GM18520 (cell line): Measurements from ENCODE around the gene ST3GAL4.
"Not testable (repeated sequence)": the region's sequence is repeated elsewhere in the genome, so short reads cannot be mapped to it uniquely, and the experiment has no call there.

Experiments used
- ATAC-seq: cut with Tn5 transposase; IDR thresholded peaks from one replicate; pipeline ENCODE4 v1.9.1; 2021; ENCODE audit not compliant: unreplicated experiment

Gene ST3GAL4

GRCh38 chr11:126355324-126355925 lies at the start of gene ST3GAL4:
Gene ST3GAL4, plus strand, starts transcription at chr11:126355686. Its CDS starts 50,470 bp downstream, at chr11:126406156.
- peak; percentile 42 for ATAC-seq

DNA sequence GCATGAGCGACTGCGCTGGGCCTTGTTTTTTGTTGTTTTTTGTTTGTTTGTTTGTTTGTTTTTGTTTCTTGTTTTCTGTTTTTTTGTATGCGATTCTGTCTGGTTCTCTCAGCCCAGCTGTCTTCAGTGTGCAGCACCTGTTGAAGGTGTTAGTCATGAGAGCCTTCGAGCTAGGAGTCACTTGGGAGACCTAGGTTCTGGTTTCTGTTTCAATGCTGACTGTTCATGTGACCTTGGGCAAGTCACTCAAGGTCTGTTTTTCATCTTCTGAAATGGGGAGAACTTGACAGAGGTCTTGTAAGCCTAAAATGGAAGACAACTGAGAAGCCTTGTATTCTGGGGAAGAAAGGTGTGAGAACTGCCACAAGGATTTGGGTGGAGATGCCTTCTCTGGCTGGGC lies 49.8 kb upstream of the ST3GAL4 start:
- peak; percentile 69 for ATAC-seq

- no peak for ATAC-seq
These were observed 47.8 kb upstream of the ST3GAL4 start for GRCh38 chr11:126307706-126308105.

GRCh38 chr11:126308271-126308671 lies 47.2 kb upstream of the ST3GAL4 start:
- no peak for ATAC-seq

DNA sequence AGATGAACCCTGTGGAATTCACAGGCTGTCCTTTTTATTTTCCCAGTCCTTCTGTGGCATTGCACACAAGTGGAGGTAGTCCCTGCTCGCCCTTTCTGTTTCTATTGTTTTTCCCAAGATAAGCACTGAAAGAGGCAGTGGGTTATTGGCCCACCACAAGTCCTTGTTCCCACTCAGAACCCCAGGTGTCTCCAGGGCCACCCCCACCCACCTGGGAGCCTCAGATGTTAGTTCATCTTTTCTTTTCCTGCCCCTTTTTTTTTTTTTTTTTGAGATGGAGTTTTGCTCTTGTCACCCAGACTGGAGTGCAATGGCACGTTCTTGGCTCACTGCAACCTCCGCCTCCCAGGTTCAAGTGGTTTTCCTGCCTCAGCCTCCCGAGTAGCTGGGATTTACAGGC lies 46.7 kb upstream of the ST3GAL4 start:
- not testable (repeated sequence) for ATAC-seq

DNA sequence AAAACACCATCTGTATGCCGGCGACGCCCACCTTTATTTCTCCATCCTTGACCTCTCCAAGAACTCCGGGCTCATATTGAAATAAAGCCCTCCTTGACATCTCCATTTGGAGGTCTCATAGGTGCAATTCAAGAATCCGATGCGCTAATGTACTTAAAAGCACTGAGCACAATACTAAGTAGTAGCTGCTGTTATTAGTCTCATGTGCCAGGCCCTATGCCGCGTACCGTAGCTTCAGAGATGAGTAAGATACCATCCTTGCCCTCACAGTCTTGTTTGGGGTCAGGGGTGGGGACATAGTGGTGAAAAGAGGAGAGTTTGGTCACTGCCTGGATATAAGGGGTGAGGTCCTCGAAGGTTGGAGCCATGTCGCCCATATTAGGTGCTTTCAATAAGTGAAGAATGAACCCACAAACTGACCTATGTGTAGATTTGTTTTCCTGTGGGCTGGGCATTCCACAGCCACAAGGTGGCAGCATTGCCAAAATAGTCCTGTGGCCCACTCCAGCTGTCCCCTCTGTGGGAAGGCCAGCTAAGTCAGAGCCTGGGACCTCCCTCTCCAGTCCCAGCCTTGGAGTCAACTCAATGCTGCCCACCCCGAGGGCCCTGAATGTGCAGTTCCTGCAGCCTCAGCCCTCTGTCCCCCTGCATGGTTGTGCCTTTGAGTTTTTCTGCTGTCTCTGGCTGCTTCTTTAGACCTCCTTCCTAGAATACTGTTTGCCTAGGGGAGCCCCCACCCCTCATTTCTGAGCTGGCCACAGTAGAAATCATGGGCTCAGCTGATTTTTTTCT lies 45.1 kb upstream of the ST3GAL4 start:
- no peak for ATAC-seq

DNA sequence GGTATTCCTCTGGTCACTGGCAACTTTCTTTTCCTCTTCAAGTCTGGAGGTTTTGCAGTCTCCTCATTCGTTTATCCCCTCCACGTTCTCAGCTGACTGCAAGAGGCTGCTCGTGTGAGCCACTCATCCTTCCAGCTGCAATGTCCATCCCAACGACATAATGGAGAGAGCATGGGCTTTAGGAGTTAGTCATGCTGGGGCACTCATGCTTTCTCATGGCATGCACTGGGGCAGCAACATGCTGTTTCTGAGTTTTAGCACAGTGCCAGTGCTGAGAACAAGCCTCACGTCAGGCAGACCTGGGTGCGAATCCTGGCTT lies 44.5 kb upstream of the ST3GAL4 start:
- ATAC-seq: no peak

- peak; percentile 71 for ATAC-seq
These were observed 43.8 kb upstream of the ST3GAL4 start for GRCh38 chr11:126311401-126312291.

DNA sequence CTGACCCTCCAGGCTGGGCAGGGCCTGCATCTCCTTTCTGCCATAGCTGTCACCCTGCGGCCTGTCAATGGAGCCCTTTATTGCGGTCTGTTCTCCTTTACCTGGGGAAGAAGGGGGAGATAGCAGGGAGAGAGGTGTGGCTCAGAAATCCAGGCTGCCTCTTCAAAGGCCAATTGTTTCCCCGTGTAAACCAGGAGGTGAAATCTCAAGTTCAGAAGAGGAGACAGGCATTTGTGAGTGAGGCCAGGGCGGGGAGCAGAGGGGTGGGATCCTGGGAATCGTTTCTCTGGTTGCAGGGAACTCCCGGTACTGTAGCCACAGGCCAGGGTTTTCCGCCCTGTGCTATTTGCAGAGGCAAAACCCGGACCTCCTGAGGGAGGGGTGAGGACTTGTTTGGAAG lies 42.5 kb upstream of the ST3GAL4 start:
- no peak for ATAC-seq

- ATAC-seq: no peak
These were observed 41.7 kb upstream of the ST3GAL4 start for GRCh38 chr11:126313826-126314225.

DNA sequence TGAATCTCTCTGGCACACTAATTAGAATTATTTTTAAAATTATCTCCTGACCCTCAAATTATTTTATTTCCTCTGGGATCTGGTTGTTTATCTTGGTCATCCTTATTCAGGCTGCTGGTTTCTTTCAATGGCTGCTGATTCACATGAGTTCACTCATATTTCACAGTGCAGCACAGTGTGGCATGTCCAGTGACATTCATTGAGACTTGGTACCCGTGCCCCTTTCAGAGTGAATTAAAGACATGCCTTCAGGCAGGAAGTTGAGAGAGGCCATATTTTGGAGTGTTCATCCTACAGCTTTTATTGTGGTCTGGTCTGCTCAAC lies 38.1 kb upstream of the ST3GAL4 start:
- no peak for ATAC-seq

GRCh38 chr11:126317756-126318573 lies 37.5 kb upstream of the ST3GAL4 start:
- ATAC-seq: no peak

DNA sequence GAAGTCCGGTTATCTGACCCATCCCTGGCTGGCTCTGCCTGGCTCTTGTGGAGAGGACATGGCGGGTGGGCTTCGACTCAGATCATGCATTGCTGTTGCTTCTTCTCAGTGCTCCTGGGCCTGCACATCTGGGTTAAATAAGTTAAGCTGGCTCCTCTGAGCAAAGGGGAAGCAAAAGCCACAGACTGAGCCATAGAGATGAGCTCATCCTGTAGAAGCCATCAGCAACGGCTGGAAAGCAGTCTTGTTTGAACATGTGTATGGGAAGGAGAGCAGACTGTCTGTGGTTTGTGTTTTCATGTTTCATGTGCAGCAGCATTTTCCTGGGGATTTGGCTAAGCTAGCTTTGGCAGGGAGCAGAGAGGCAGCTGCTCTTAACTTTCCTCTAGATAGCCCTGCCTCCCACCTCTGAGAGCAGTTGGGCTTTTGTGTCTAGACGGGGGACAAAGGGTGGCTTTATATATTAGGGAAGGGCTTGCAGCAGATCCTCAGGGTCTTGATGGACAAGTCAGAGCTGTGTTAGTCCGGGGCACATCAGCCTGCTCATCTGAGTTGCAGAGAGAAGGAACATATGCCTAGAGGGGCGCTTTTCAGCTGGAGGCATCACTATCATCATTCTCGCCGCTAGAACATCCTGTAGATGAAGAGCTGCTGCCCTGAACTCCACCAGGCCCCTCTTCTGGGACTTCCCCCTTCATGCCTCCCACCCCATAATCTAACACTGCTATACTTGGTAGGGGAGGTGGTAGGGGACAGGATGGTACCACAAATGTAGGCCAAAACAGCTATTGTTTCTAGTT lies 36.7 kb upstream of the ST3GAL4 start:
- ATAC-seq: no peak

GRCh38 chr11:126319374-126319740 lies 36.1 kb upstream of the ST3GAL4 start:
- ATAC-seq: no peak

DNA sequence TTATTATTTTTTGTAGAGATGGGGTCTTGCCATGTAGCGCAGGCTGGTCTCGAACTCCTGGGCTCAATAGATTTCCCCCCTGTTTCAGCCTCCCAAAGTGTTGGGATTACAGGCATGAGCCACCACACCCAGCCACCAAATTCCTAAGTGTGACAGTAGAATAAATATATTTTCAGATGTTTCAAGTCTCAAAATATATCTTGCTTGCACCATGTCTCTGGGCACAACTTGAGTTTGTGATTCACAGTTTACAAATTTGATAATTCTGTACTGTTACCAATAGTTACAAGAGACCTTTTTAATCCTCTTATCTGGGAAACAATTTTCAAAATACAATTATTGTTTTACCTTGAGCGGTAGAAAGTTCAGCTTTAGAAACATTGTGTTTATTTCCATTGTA lies 32.5 kb upstream of the ST3GAL4 start:
- ATAC-seq: no peak

GRCh38 chr11:126327281-126328000 lies 28.0 kb upstream of the ST3GAL4 start:
- ATAC-seq: no peak

DNA sequence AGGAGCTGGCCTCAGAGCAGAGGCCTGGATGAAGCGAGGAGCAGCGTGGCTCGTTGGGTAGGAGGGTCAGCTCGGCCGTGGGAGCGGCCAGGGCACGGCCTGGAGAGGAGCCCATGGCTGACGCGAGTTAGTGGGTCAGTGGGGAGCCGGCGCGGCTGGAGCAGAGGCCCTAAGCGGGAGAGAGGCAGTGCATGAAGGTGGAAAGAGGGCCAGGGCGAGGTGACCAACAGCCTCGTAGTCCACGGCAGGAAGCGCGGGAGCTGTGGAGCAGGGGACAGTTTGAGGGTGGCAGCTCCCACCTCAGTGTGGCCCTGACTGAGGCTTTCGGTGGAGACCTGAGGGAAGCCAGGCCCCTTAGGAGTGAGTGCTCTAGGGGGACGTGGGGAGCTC lies 27.5 kb upstream of the ST3GAL4 start:
- no peak for ATAC-seq

DNA sequence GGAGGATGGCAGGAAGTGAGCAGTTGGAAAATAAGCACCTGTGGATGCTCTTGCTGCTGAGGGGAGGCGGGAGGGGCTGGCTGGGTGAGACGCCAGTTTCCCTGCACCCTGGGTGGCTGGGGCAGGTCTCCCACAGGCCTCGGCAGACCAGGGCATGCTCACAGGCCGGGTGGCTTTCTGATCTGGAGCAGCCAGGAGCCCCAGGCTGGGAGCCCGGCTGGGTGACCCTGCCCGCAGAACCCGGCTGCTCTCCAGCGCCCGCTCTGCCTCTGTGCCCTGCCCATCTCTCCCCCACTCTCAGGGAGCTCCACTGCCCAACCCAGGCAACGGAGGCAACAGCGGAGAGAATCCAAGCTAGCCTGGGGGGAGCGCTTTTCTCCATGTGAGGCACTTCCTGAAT lies 27.0 kb upstream of the ST3GAL4 start:
- ATAC-seq: no peak

DNA sequence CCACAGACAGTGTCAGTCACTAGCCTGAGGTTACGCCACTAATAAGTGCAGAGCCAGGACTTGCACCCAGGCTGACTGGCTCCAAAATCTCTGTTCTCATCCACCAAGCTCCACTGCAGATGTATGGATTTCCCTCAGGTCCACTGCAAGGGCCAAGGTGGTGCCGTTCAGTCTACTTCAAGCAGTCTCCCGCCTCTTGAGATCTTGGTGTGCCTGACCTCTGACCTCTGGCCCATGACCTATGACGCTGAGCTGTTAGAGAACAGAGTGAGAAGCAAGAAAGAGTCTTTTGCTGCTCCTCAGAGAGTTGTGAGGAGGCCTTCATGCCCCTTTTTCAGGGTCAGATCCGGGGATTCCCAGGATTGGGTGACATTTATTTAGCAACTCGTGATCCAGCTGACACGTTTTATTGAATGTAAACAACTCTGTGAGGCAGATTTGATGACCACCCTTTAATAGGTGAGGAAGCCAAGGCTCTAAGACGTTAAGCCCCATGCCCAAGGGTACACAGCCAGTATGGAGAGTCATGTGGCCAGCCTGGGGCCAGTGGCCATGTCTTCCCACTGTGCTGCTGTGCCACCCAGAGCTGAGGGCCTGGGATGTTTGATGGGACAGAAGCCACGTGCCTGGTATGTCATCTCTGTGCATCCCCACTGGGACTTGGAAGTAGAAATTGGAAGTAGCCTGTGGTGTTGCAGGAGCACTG lies 26.4 kb upstream of the ST3GAL4 start:
- ATAC-seq: no peak
